Measurements from ENCODE around the gene CRISPLD2.
A peak's percentile ranks its signal among the peaks of the same experiment; 100 is the strongest.
"Not testable (repeated sequence)": the region's sequence is repeated elsewhere in the genome, so short reads cannot be mapped to it uniquely, and the experiment has no call there.

Gene CRISPLD2

DNA sequence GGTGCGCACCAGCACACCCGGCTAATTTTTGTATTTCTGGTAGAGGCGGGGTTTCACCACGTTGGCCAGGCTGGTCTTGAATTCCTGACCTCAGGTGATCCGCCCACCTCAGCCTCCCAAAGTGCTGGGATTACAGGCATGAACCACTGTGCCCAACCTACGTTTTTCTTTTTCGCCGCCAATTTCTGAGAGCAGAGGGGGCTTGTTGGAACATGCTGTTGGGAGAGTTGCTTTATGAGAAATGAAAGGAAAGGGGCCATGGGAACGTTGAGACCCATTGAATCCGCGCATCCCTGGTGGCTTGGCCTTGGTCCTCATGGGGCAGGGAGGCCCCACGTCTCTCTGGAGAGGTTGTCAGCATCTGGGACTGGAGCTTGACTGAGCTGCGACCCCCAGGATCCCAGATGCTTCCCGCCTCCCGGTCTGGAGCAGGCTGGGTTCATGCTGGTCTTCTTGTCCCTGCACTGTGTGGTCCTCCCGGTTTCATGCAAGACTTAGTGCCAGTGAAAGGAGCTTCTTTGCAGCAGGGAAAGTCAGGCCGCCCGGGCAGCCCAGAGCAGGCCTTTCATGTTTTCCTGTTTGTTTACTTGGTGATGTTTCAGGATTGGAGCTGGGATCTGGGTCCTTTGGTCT lies 22.8 kb downstream of the CRISPLD2 start:
- peak; percentile 33 for DNase-seq

DNA sequence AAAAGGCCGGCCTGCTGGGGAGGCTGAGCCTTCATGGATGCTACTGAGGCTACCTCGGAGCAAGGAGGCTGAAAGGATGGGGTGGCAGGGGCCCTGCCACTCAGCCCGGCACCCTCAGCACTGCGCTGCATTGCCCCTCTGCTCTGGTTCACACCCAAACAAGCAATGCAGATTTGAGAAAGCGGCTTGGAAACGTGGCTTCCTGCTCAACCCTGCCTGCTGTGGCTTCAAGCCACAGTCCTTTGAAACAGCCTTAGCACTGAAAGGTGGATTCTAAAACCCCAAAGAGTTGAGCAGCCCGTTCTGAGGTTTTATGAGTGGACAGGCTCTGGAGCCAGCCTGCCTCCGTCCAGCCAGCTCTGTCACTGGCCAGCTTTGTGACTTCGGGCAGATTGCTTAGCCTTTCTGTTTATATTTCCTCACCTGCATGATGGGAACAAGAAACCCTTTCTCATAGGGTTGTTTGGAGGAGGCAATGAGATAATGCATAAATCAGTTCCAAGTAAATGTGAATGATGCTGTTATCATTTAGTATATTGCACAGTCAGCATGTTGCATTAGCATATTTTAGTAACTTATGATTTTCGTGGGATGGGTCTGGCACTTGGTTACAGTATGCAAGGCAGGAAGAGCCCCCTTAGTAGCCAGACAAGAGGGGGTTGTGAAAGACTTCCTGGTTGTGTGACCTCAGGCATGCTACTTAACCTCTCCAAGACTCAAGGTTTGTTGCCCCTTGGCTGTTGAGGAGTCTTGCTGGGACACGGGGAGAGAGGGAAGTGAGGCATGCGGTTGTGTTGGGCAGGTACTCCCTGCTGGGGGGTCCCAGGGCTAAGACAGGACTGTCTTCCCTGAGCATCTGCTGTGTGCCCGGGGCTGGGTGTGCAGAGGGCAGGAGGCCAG lies 23.6 kb downstream of the CRISPLD2 start:
- DNase-seq = no peak

DNA sequence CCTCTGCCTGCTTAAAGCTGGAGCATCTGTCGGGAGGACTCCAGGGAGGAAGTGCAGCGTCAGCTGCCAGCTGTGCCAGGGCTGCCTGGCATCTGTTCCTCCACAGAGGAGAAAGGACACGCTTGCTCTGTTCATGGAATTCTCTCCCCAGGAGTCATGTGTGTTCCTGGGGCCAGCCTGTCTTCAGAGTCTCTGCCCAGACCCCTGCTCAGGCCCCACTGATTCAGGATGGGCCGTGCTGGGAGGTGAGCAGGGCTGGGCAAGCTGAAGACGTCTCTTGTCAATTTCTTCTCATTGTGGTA lies 24.2 kb downstream of the CRISPLD2 start:
- DNase-seq = peak; percentile 91

DNA sequence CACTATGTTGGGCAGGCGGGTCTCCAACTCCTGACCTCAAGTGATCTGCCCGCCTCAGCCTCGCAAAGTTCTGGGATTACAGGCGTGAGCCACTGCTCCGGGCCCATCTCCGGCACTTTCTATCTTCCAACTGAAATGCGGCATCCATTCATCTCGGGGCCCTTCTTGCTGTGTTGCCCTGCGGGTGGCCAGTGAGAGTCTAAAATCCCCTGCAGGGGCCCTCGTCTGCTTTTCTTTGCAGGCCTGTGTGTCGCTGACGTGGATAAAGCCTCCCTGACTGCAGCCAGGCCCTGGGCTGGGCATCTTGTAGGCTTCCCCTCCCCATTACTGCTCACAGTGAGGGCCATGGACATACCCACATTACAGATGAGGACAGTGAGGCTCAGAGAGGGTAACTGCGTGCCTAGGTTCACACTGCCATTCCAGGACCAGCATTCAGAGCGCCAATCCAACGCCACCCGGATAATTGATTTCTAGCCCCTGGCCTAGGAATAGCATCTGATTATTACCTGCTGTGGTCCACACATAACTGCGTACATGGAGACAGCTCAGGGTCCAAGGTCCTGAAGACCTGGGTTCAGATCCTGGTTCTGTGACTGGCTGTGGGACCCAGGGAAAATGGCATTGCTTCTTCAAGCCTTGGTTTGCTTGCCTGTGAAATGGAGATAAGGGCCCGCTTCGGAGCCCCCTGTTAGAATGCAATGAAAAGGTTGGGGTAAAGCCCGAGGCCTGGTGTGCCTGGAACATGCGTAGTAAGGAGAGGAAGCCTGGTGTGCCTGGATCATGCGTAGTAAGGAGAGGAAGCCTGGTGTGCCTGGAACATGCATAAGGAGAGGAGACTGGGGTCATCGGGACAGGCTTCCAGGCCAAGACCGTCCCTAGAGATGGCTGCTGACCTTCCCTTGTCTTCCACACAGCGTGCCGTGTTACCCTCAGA lies 25.0 kb downstream of the CRISPLD2 start:
- no peak for DNase-seq

DNA sequence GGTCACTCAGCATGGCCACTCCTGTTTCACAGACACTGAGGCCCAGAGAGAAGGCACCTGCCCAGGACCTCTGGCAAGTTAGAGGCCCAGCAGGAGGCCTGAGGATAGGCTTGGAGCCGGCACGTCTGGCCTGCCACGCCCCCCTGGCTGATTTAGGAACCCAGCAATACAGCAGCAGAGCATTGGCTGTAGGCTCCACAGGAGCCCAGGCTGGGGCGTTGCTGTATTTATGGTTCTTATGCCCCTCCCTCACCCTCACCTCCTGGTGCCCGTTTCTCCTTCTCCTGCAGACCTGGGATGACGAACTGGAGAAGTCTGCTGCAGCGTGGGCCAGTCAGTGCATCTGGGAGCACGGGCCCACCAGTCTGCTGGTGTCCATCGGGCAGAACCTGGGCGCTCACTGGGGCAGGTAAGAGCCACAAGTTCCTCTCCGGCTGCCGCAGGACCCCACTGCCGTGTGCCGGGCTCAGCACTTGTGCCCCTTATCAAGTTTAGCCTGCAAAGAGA lies 25.8 kb downstream of the CRISPLD2 start:
- peak; percentile 11 for DNase-seq

DNA sequence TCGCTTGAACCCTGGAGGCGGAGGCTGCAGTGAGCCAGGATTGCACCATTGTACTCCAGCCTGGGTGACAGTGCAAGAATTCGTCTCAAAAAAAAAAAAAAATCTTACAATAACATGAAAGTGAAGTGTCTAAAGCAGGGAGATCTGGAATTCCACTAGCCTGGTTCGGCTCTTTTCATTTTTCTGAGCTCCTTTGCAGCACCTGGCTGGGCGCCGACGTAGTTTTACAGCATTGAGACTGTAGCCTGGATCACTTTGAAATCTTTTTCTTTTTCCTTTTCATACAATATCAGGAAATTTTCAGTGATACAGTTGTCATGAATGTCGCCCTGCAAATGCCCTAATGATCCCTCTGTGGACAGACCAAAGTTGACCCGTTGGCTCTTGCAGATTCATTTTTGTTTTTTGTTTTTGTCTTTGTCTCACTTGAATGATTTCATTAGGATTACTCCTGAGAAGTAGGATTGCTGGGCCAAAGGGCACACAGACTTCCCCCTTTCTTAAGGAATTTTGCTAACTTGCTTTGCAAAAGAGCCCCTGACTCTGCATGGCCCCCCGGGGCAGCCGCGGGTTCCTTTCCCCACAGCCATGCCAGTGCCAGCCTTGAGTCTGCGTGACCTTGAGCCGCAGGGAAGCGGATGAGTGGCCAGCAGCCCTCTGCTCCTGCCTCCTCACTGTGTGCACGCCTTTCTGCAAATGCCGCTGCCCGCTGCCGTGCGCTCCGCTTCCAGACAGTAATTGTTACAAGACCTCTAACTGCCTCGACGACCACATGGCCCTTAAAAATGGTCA lies 28.0 kb downstream of the CRISPLD2 start:
- DNase-seq = no peak

DNA sequence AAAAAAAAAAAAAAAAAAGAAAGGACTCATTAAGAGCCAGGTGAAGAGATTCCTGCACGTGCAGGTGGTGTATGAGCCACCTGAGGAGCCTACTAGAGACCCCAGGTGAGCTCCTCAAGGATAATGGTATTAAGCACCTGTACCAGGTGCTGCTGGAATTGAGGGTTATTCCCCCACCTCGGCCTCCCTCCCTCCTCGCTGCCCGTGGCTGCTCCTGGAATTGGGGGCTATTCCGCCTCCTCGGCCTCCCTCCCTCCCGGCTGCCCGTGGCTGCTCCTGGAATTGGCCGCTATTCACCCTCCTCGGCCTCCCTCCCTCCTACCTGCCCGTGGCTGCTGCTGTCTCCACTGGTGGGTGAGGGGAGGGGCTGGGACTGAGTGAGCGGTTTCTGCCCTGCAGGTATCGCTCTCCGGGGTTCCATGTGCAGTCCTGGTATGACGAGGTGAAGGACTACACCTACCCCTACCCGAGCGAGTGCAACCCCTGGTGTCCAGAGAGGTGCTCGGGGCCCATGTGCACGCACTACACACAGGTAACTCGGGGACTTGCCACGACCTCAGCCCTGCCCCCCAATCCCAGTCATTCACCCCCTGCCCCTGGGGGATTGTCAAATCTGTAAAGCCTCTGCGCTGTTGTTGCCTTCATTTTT lies 29.3 kb downstream of the CRISPLD2 start:
- no peak for DNase-seq

DNA sequence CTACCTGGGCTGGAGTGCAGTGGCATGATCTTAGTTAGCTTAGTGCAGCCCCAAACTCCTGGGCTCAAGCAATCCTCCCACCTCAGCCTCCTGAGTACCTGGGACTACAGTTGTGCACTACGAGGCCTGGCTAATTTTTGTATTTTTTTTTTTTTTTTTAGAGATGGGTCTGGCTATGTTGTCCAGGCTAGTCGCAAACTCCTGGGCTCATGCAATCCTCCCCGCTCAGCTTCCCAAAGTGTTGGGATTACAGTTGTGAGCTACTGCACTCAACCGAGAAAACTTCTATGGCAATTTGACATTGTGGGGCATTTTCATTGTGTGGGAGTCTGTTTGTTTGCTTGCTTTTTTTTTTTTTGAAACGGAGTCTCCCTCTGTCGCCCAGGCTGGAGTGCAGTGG lies 30.0 kb downstream of the CRISPLD2 start:
- no peak for DNase-seq

DNA sequence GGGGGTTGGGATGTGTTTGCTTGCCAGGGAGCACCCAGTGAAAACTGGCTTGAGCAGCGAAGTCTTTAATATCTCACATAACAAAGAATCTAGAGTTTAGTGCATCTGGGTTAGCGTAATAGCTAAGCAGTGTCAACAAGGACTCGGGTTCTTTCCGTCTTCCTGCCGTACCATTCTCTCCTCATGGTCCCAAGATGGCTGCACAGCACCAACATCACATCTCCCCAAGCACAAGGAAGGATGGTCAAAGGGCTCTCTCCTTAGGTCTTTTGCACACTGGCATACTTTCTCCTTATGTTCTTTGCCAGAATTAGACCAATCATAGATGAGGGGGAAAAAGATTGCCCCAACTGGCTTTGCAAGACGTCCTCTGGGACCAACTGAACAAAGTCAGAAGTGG lies 30.9 kb downstream of the CRISPLD2 start:
- DNase-seq = no peak

DNA sequence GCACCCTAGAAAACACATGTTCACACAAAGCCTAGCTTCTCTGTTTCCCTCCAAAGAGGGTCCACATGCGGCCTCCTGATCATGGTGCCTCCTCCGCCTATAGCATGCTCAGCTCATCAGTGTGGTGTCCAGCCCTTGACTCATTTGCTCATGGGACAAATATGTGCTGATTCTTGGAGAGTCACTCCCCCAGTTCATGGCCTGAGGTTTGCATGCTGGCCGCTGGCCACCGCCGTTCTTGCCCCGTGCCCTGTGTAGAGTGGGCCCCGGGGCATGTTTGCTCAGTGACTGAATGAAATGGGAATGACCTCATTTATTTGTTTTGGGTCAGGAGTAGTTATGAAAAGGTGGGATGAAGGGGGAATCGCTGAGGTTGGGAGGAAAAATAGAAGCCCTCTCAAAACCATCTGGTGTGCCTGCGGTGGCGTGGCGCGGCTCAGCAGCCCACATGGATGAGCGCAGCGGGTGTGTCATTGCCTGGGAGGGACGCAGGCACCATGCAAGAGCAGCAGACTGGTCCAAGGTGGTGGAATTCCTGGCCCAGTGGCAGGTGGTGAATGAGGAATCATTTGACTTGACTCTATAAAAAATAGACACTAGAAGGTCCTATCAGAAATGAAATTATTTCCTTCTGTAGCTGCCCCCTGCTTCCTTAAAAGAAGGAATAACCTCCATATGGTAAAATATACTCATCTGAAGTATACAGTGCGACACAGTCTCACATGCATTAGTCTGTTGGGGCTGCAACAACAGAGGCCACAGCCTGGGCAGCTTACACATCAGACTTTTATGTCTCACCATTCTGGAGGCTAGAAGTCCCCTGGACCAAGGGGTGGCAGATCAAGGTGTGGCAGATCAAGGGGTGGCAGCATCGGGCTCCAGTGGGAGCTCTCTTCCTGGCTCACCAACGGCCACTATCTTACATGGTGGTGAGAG lies 31.7 kb downstream of the CRISPLD2 start:
- DNase-seq = no peak

DNA sequence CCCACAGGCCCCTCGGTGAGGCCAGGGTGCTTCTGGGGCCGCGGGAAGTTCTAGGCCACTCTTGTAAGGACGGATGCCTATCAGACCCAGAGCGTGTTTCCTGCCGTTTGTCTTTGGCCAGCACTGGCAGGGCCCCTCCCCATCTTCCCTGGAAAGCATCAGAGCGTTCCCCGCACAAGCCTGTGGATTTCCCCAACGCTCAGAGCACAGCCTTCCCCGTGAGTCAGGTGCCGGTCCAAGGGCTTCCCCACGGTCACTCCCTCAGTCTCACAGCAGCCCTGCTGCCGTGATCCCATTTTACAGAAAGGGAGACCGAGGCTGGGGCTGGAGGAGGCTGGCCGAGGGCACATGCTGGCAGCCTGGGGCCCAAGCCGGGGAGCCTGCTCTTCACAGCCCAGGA lies 33.7 kb downstream of the CRISPLD2 start:
- DNase-seq = no peak

DNA sequence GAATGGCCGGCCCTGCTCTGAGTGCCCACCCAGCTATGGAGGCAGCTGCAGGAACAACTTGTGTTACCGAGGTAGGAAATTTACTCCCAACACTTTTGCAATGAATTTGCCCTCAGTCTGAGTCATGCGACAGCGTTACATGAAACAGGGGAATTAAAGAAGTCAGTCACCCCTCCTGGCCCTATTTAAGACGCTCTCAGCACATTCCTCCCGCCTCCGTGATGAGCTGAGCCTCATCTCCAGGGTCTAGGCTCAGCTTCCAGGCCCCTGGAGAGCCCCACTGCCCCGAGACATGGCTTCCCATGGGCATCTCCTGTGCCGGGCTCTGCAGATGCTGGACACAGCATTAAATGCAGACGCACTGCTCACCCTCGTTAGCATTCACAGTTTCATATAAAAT lies 35.0 kb downstream of the CRISPLD2 start:
- DNase-seq = no peak

DNA sequence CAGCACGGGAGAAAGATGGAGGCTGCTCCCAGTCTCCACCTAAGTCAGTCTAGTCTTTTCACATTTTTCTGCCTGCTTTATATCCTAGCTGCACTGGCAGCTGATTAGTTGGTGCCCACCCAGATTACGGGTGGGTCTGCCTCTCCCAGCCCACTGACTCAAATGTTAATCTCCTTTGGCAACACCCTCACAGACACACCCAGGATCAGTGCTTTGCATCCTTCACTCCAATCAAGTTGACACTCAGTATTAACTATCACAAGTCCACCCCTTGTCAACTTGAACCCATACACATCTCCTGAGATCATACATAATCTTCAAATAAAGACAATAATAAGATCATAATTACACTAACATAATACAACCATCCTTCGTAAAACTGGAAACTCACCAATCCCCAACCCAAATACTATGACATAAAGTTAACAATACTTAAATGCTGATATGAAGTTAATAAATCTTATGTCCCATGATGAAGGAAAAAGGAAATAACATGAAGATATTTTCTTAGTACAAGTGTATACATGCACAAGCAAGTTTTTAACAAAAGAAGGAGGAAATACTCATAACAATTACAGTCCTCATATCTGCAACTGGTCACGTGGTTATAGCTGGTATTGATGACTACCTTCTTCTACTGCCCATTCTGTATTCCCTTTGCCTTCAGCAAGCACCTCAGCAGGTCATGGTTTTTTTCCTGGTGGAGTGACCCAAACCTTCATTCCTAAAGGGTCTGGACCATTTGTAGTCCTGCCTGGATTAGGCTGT lies 35.8 kb downstream of the CRISPLD2 start:
- not testable (repeated sequence) for DNase-seq

DNA sequence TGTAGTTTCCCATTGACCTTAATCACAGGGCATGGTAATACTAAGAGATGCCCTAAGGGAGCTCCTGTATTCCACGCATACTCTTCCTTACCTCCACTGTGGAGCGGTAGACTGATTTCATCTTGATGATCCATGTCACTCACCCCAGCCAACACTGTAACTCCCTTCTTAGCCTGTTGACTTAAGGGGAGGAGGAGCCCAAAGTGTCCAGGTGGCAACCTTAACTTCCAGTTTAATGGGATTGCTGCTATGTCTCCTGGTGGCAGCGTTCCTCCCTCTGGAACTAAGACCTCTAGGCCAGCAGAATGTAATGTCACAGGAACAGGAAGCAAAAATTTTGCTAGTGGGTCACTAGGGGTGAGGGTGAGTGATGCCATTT lies 36.4 kb downstream of the CRISPLD2 start:
- not testable (repeated sequence) for DNase-seq

DNA sequence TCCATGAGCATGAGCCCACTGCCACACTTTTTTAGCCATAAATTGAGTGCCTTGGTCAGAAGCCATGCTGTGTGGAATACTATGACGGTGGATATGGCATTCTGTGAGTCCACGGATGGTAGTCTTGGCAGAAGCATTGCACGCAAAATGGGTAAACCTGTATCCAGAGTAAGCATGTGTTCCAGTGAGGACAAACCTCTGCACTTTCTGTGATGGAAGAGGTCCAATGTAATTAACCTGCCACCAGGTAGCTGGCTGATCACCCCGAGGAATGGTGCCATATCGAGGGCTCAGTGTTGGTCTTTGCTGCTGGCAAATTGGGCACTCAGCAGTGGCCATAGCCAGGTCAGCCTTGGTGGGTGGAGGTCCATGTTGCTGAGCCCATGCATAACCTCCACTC lies 37.0 kb downstream of the CRISPLD2 start:
- DNase-seq = not testable (repeated sequence)

DNA sequence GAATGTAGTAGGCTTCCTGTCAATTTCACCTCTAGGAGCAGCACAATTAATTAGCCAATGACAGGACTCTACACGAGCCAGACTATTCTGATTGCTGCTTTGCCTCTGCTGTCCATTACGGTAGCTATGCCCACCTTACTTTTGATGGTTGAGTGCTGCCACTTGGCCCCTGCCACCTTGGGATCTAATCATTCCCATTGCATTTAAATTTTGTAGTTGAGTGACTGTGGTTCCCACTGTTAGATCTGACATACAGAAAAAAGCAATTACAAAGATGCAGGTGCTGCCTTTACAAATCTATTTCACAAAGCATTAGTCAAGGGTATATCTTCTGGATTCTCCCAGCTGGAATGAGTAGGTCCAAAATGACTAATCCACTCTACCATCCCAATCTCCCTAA lies 39.9 kb downstream of the CRISPLD2 start:
- no peak for DNase-seq

DNA sequence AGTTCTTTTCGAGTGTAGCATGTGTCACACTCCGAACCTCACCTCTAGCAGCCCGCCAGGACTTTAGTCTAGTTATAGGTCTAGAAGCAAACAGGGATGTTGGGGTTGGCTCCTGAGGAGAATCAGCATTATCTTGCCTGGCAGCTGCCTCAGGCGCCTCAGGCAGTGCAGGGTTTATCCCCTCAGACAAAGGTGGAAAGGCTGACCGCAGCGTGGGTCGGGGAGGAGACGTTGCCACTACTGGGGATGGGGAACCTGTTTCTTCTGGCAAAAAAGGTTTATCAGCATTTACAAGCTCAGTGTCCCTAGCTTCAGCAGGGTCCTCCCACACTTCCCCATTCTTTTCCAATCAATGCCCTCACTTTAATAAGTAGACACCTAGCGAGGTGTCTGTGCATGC lies 40.6 kb downstream of the CRISPLD2 start:
- no peak for DNase-seq

DNA sequence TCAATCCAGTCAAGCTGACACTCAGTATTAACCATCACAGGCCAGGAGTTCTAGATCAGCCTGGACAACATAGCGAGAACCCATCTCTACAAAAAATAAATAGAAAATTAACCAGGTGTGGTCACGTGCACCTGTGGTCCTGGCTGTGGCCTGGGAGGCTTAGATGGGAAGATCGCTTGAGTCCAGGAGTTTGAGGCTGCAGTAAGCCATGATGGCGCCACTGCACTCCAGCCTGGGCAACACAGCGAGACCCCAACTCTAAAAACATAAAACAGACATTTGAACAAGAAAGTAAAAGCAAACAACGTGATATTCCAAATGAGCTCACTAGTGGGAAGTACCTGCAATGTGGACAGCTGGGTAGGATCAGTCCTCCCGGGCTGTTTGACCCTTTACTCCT lies 41.9 kb downstream of the CRISPLD2 start:
- DNase-seq = no peak

DNA sequence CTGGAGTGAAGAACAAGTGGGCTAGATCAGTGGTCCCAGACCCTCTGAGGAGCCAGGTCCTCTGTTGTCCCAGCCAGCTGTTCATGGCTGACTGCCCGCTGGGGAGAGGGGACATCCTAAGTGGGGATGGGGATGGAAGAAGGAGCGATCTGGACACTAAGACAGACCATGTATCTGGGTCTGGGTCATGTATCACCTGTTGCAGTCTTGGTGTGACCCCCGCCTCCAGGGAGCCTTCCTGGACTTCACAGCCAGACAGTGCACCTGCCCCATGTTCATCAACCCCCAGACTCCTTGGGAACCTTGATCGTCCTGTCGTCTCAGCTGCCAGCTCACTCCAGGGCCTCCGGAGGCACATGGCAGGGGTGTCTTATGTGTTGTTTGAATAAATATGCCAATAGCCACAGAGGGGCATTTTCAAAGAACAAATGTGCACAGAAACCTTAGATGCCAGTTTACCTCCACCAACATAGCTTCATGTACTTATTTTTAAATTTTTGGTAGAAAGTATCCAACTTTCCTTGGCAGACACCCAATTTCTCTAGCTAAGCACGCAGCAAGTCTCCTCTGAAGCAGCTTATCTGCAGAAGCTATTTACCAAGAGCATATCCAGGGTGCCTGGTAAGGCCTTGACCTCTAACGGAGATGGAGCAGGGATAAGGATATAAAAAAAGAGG lies 43.2 kb downstream of the CRISPLD2 start:
- DNase-seq = no peak

DNA sequence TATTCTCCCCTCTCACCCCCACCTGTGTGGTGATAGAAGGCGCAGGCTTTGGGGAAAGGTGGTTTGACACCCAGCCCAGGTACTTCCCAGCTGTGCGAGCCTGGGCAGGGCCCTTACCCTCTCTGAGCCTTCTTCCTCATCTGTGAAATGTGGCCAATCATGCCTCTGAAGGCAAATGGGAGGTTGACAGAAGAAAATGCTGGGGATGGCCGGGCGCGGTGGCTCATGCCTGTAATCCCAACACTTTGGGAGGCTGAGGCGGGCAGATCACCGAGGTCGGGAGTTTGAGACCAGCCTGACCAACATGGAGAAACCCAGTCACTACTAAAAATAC lies 43.7 kb downstream of the CRISPLD2 start:
- no peak for DNase-seq

All from NCI-H1694 (cell line).